GM10248 (cell line): Measurements from ENCODE around the gene RBP7.

Source experiments
- CTCF ChIA-PET: fragments of 300-600 bp; sonication (Branson Sonifier 250); formaldehyde crosslinking; extraction: SDS; loops from one replicate; lab custom pipeline; 2021; ENCODE audit warnings: antibody characterized with exemption; lab: Yijun Ruan, JAX
- POLR2A ChIA-PET: fragments of 350-650 bp; sonication (Branson Sonifier 250); formaldehyde crosslinking; extraction: SDS; loops from one replicate; lab custom pipeline; 2020; ENCODE audit warnings: antibody characterized with exemption; lab: Yijun Ruan, JAX
- DNase-seq: peaks from one replicate; pipeline ENCODE4 v3.0.0; 2012; ENCODE audit errors: extremely low spot score
- CTCF ChIP-seq: IDR thresholded peaks from 2 replicates; pipeline ENCODE4 v1.5.1; 2012; ENCODE audit warnings: mild to moderate bottlenecking, low read depth; ENCODE audit errors: extremely low read depth, missing control alignments, control extremely low read depth

Gene RBP7

GRCh38 chr1:10046356-10047085 lies 49.5 kb downstream of the RBP7 start:
- no peak for DNase-seq
- ChIA-PET CTCF (interaction anchor here (1.4 to 1.8 kb wide), 2 partner anchors 12 to 54 kb away, joined by 3 to 5 read pairs; no protein-coding TSS in a partner anchor), POLR2A (interaction anchor here (0.6 kb wide), 1 partner anchor 106 kb away, joined by 3 read pairs; no protein-coding TSS in a partner anchor)

GRCh38 chr1:10048601-10049000 lies 51.6 kb downstream of the RBP7 start:
- DNase-seq: no peak
- no peak for TF ChIP-seq CTCF
- ChIA-PET POLR2A (no interaction called here), CTCF (no interaction called here)

More at GRCh38 chr1:10046356-10047085, 49.5 kb downstream of the RBP7 start:
- TF ChIP-seq CTCF: no peak

DNA sequence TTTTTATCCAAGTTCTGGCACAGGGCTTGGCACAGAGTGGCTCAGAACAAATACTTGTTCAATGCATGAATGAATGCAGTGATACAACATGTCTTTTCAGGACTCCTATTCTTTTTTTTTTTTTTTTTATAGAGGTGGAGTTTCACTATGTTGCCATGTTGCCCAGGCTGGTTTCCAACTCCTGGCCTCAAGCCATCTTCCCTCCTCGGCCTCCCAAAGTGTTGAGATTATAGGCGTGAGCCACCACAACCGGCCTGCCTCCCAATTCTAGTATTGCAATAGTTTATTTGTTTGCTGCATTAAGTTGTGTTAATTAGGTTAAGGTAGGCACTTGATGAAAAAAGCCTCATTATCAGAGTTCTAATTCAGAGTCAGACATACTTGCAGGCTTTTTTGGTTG lies 53.6 kb downstream of the RBP7 start:
- no peak for DNase-seq
- TF ChIP-seq CTCF: no peak
- CTCF ChIA-PET: interaction anchor here (1.4 to 2.6 kb wide), 2 partner anchors 10 to 18 kb away, joined by 3 to 8 read pairs; partner anchors contain the start of gene UBE4B
- POLR2A ChIA-PET: interaction anchor here (0.7 kb wide), 1 partner anchor 174 kb away, joined by 3 read pairs; no protein-coding TSS in a partner anchor

- DNase-seq: no peak
- no peak for TF ChIP-seq CTCF
- CTCF ChIA-PET: interaction anchor here (2.6 kb wide), 1 partner anchor 9 kb away, joined by 8 read pairs; no protein-coding TSS in a partner anchor
- POLR2A ChIA-PET: no interaction called here
These were observed 54.6 kb downstream of the RBP7 start for GRCh38 chr1:10051656-10052055.

GRCh38 chr1:10052347-10052746 lies 55.3 kb downstream of the RBP7 start:
- ChIA-PET POLR2A (no interaction called here), CTCF (interaction anchor here (2.6 kb wide), 1 partner anchor 8 kb away, joined by 8 read pairs; no protein-coding TSS in a partner anchor)
- TF ChIP-seq CTCF: no peak
- DNase-seq: no peak

- POLR2A ChIA-PET: no interaction called here
- no peak for DNase-seq
- CTCF ChIA-PET: interaction anchor here (1.6 kb wide), 1 partner anchor 10 kb away, joined by 3 read pairs; no protein-coding TSS in a partner anchor
These were observed 57.4 kb downstream of the RBP7 start for GRCh38 chr1:10054465-10054864.

More at GRCh38 chr1:10054465-10054864, 57.4 kb downstream of the RBP7 start:
- no peak for TF ChIP-seq CTCF
